ENCODE data around the gene UNC5A.

DNA sequence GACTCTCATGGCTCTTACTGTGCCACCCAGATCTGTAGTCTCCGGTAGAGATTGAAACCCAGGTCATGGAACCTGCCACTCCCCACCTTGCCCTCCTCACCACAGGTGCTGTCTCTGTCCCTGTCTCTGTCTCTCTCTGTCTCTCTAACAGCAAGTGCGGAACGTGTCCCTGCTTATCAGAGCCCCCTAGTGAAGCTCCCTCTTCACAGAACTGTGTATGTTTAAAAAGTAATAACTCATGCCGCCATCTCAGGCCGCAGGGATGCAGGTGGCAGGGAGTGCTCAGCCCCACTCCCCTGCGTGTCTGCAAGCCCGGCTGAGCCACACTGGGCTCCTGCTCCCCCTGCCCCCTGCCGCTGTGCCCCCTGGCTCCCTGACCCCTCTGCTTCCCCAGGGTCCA lies 43.8 kb downstream of the UNC5A start:
- TF ChIP-seq POLR2A (IDR thresholded peaks at IDR 0.05): no peak
- TF ChIP-seq, protein P1, sequence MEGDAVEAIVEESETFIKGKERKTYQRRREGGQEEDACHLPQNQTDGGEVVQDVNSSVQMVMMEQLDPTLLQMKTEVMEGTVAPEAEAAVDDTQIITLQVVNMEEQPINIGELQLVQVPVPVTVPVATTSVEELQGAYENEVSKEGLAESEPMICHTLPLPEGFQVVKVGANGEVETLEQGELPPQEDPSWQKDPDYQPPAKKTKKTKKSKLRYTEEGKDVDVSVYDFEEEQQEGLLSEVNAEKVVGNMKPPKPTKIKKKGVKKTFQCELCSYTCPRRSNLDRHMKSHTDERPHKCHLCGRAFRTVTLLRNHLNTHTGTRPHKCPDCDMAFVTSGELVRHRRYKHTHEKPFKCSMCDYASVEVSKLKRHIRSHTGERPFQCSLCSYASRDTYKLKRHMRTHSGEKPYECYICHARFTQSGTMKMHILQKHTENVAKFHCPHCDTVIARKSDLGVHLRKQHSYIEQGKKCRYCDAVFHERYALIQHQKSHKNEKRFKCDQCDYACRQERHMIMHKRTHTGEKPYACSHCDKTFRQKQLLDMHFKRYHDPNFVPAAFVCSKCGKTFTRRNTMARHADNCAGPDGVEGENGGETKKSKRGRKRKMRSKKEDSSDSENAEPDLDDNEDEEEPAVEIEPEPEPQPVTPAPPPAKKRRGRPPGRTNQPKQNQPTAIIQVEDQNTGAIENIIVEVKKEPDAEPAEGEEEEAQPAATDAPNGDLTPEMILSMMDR (IDR thresholded peaks at IDR 0.05): no peak

All from heart left ventricle (tissue), 13 donors.